NCI-H1417 (cell line): Measurements from ENCODE around the gene MREG.

Experiments
- DNase-seq, 3 experiments: peaks; one replicate each; lab custom pipeline; 2025; lab: John Stamatoyannopoulos, UW

MREG gene

DNA sequence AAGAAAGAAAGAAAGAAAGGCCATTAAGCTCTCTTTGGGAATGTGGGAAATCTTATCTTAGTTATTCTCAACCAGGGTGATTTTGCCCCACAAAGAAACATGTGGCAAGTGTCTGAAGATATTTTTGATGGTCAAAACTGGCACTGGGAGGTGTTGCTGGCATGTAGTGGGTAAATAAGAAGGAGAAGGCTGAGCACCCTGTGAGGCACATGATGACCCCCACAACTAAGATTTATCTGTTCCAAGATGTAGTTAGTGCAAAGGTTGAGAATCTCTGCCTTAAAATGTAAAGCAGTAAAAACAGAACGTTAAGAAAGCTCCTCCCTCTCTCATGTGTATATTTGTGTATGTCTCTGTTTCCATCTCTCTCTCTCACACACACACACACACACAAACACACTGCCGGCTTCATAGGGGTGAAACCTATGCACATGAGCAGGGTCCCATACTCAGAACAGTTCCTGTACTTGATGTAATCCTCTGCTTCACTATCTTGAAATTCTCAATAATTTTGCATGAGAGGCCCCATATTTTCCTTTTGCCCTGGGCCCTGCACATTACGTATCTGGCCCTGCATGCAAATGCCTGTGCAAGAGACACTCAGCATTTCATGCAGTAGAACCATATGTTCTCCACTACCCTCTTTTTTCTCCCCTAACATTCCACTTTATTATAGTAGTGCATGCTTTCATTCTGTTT lies 94.3 kb downstream of the MREG start:
- no peak for DNase-seq

GRCh38 chr2:215917953-215918620 lies 95.3 kb downstream of the MREG start:
- DNase-seq: peak in 2 of 3 experiments; percentile 9 to 65

GRCh38 chr2:215915441-215915840 lies 97.9 kb downstream of the MREG start:
- no peak for DNase-seq

GRCh38 chr2:215914777-215915165 lies 98.6 kb downstream of the MREG start:
- DNase-seq: no peak

DNA sequence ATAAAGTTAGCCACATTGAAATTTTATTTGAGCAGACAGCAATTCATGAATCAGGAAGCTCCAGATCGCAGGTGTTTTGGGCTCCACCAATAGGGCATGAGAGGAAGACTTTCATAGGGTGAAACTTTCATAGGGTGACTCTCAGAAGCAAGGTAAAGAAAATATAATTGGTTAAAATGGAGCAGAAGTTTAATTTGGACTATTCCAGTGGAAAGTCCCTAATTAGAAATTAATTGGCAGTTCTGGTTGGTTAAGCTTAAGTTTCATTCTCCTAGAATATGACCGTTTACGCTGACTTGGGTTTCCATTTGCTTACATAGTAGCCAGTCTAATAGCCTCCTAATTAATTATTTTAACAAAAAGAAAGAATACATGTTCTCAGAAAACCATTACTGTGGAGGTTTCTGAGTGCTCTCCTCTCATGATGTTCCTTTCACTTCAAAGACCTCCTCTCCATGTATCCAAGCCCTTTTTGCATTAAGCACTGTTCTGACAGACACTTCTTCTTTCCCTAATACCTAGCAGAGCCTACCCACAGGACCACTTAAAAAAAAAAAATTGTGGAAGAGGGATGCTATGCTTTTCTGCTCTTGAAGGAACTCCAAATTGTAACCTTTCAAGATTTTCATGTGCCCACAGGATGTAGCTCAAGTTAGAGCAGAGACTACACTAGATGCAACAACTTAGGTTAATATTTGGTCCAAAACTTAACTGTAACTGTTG lies 99.1 kb downstream of the MREG start:
- no peak for DNase-seq

GRCh38 chr2:215912299-215912842 lies 101.0 kb downstream of the MREG start:
- no peak for DNase-seq

DNA sequence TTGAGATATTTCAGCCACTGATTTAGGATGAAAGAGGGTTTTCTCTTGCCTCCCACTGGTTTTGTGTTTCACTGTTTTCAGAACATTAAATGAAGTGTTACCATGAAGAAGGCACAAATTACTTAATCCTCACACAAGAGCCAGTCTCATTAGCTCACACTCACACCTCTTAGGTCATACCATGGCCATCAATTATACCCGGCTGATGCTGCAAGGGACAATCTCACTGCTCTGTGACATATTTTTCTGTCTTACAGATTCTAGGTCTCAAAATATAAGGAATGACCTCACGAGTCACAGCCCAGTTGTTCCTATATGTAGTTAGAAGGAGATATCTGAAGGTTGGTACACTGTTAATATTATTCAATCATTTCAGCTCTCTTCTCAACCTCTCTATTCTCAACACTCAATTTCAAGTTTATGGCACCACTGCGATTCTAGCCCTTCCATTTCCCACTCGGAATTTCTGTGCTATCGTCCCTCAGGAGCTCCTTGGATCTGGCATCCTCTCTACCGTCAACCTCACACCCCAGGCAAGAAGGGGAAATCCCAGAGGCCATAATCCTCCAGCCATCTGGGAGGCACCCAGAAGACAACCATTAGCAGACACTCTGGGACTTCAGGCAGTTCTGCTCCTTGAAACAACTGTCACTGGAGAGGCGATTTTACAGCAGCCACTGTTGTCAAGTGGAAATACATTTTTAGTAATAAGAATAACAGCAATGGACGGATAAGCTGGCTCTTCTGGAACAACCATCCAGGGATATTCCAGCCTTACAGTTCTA lies 101.9 kb downstream of the MREG start:
- DNase-seq: no peak

GRCh38 chr2:215910180-215910579 lies 103.2 kb downstream of the MREG start:
- DNase-seq: no peak

DNA sequence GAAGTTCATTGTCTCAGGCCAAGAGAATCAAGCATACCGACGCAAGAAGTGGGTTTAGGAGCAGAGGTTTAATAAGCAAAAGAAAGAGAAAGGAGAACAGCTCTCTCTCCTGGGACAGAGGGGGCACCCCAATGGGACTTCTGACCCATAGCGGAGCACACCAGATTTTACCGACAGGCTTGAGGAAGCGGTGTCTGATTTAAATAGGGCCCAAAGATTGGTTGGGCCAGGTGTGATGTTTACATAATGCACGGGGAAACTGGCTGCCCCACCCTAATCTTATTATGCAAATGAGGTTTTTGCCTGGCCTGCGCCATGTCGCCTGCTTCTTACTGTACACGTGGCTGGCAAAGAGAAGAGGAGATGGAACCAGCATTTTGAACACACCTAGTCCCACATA lies 106.2 kb downstream of the MREG start:
- DNase-seq: no peak

DNA sequence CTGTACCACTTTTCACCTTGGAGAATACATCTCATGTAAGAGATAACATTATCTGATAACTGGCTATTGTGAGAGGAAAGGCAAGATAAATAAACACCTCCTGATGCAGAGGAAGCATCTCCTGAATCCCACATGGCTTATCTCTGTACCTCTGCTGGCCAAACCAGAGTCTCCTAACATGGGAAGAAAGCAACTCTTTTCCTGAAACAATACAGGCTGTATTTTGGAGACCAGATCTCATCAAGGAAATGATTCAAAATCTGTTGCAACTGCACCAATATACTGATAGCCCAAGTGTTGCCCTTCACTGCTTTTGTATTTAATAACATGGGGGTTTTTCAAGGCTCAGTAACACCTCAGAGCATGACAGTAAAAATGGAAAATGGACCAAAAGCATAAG lies 106.9 kb downstream of the MREG start:
- DNase-seq: no peak

GRCh38 chr2:215905691-215906090 lies 107.7 kb downstream of the MREG start:
- DNase-seq: no peak

DNA sequence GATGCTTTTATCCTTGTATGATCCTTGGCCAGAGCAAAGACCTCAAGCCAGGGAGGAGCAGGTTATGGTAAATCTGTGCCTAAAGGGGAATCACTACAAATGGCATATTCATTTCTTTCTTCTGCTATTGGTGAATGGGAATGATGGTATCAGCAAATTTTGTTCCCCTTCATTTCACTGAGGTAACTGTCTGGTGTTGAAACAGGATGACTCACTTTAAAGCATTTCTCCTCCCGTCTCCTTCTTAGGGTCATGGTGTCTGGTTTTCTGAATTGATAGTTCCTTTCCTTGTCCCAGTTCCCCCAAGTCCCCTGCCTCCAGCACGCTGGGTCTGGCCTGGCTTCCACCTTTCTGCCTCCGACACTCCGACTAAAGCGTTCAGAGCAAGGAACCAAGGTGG lies 109.2 kb downstream of the MREG start:
- no peak for DNase-seq

- no peak for DNase-seq
These were observed 110.1 kb downstream of the MREG start for GRCh38 chr2:215903203-215903602.

DNA sequence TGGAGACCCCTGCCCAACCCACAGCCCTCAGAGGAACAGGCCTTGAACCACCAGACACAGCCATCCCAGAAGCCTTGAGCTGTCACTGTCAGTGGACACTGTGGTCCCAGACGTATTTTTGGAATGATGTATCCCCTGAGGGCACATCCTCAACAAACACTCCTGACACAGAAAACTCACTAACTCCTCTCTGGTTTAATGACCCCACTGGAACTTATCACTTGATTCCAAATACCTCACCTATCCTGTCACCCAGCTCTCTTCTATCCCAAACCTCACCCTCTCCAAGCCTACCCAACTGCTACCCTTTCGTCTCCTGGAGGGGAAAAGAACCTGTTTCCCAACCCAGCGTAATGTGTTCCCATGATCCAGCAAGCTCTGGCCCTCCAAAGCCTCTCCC lies 111.6 kb downstream of the MREG start:
- DNase-seq: no peak

DNA sequence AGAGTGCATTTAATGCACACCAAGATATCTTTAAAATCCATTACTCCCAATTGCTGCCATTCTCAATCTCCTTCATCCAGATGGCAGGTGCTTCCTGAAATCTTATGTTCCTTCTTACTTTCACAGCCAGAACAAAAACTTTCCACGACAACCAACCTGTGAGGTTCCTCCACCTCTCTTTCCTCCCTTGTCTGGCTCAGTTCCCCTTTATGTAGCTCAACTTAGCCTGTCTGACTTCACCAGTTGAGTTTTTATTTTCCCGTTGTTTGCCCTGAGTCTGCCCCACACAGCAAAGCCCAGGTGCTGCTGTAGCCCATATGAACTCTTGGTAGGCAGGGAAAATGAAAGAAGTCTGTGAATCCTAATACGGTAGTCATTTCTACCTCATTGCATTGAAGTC lies 112.5 kb downstream of the MREG start:
- DNase-seq: no peak

DNA sequence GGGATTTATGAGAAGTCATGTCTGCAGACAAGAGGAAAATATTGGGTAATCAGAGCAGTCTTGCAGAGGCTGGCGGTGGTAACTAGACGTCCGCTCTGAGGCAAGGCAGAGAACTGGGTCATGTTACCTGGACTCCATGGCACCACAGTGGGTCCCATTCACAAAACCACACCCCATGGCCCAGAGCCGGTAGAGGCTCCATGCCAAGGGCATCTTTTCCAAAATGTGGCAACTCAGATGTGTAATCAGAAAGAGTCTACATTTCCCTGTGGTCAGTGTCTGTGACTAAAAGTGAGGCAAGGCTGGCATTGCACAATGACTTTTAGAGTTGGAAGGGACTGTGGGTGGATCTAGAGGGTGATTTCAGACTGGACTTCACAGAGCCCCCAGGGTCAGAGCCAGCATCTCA lies 113.1 kb downstream of the MREG start:
- DNase-seq: no peak

DNA sequence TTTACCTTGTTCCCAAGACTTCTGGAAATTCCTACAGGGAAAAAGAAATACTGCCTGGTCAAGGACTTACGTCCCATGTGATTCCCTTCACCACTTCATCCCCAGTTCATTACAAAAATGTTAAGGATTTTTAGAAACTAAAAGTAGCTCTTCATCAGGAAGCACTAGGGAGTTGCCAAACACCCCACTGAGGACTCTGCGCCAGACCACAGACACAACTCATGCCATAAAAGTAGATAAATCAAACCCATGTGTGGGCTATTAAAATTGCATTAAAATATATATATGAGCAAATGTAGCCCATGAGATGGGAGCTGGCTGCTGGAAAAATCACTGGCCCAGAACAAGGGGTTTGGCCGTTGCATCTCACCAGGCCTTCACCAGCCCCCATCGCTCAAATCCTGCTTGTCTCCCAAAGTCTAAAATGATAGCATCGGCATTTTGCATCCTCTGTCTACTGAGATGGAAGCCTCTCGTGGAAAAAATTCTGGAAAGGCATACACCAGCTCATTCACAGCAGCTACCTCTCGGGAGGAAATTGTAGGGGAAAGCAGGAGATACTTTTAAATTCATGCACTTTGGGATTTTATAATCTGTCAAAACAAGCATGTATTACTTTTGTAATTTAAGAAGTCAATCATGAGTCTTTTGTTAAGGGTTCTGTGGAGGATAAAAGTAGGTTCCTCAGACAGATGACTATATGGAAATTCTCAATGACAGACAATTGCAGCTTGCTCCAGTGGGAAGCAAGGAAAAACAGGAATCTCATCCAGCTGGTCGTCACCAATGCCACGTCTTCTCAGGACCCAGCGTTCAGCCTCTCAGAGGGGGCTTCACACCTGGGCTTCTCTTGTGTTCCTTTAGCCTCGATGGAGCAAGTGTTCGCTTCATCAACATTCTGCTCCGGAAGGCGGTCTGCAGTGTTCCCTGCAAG lies 113.9 kb downstream of the MREG start:
- no peak for DNase-seq

DNA sequence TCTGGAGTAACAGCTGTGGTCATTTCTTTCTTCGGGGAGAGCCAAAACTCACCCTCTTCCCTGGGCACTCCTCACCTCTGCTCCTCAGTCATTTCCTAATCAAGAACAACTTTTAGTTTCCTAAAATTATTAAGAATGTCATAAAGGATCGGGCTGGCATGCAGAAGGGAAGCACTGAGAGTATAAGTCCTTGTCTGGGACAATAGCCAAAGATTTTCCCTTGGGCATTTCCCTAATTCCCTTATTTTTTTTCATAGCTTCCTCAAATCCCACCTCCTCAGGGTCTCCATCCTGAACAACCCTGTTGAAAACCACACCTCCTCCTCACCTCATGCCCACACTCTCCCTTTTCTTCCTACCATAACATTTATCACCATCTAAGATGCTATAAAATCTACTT lies 115.0 kb downstream of the MREG start:
- no peak for DNase-seq

GRCh38 chr2:215896921-215897320 lies 116.4 kb downstream of the MREG start:
- peak in 1 of 3 experiments; percentile 5 for DNase-seq

GRCh38 chr2:215895330-215895729 lies 118.0 kb downstream of the MREG start:
- peak in 1 of 3 experiments; percentile 60 for DNase-seq
